Measurements from ENCODE around the gene HOXA2. TPM values are rescaled to one million over a fixed set of nuclear protein-coding genes. Genes with fewer than 3 reads are reported as not detected.
A peak's percentile ranks its signal among the peaks of the same experiment; 100 is the strongest.

HOXA2 gene
- total and polyA plus RNA-seq, 2 of the 13 experiments (the other 11 are each of a cell fraction or from before 2014, with no cell fraction given): 0.22 to 0.29 TPM

GRCh38 chr7:27124902-27125689 lies 22.6 kb upstream of the HOXA2 start:
- FAIRE-seq (no peak), DNase-seq (ENCODE audit: low spot score) (no peak), ATAC-seq (no peak)
- Histone ChIP-seq H3K27me3 (ENCODE audit: control insufficient read depth in 1 of 2, insufficient read depth in 2 of 2, low read length in 2 of 2) (no peaks in the 10 kb centered on the region; a peak in 1 of 5 replicates), H2AFZ (ENCODE audit: low read length) (no peak overlapping the region), H3K9ac (ENCODE audit: insufficient read depth, low read depth, low read length) (no peak overlapping the region), H3K4me3 (replicated peaks in 1 of 3; ENCODE audit: insufficient read depth in 1 of 3, low read depth in 2 of 3, low read length in 3 of 3) (no peak overlapping the region), H4K20me1 (ENCODE audit: insufficient read depth, low read length) (peaks cover 6% of the 10 kb centered on the region; the same call in 1 of the 2 replicates), H3K79me2 (ENCODE audit: insufficient read depth, low read length) (peaks cover 33% of the 10 kb centered on the region), H3K9me3 (ENCODE audit: low read length) (no peaks in the 10 kb centered on the region), H3K36me3 (replicated peaks in 1 of 2; ENCODE audit: control insufficient read depth in 1 of 2, insufficient read depth in 2 of 2, low read length in 2 of 2) (peaks cover 0 to 8% of the 10 kb centered on the region in 2 experiments; a peak in 1 of 5 replicates), H3K27ac (ENCODE audit: extremely low read length, insufficient read depth, low read length) (no peak overlapping the region), H3K4me1 (ENCODE audit: insufficient read depth, low read length) (peaks cover 79% of the 10 kb centered on the region), H3K4me2 (ENCODE audit: low read depth, low read length) (0 out of 2 replicates have a peak overlapping the region, but pooled peaks have one; percentile 1)
- in situ Hi-C loops (cut with HindIII; ENCODE audit: extremely low pct_ligation_motif_present, low pct_unique_long_range_greater_than_20kb) (no loop called here), intact Hi-C loops (cut with micrococcal nuclease; ENCODE audit: unreplicated experiment) (no loop called here)
- CTCF ChIA-PET (ENCODE audit: low intra/inter-chr PET ratio, low total read pairs): no interaction called here
- TF ChIP-seq SMAD1 (CRISPR knock-in tag; IDR thresholded peaks at IDR 0.05; ENCODE audit: borderline replicate concordance, low read depth) (no peak), POLR2A (IDR thresholded peaks at IDR 0.05; ENCODE audit: insufficient read depth in 1 of 2, low read depth in 2 of 2, low read length in 2 of 2) (peak in 1 of 2 experiments; percentile 11; a peak in 1 of 4 replicates), SALL1 (CRISPR knock-in tag; IDR thresholded peaks at IDR 0.05) (no peak), TBX3 (IDR thresholded peaks at IDR 0.05; ENCODE audit: borderline replicate concordance) (no peak)
- TF ChIP-seq, protein P1, sequence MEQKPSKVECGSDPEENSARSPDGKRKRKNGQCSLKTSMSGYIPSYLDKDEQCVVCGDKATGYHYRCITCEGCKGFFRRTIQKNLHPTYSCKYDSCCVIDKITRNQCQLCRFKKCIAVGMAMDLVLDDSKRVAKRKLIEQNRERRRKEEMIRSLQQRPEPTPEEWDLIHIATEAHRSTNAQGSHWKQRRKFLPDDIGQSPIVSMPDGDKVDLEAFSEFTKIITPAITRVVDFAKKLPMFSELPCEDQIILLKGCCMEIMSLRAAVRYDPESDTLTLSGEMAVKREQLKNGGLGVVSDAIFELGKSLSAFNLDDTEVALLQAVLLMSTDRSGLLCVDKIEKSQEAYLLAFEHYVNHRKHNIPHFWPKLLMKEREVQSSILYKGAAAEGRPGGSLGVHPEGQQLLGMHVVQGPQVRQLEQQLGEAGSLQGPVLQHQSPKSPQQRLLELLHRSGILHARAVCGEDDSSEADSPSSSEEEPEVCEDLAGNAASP (CRISPR knock-in tag; IDR thresholded peaks at IDR 0.05; ENCODE audit: borderline replicate concordance): no peak
- TF ChIP-seq, protein P2, sequence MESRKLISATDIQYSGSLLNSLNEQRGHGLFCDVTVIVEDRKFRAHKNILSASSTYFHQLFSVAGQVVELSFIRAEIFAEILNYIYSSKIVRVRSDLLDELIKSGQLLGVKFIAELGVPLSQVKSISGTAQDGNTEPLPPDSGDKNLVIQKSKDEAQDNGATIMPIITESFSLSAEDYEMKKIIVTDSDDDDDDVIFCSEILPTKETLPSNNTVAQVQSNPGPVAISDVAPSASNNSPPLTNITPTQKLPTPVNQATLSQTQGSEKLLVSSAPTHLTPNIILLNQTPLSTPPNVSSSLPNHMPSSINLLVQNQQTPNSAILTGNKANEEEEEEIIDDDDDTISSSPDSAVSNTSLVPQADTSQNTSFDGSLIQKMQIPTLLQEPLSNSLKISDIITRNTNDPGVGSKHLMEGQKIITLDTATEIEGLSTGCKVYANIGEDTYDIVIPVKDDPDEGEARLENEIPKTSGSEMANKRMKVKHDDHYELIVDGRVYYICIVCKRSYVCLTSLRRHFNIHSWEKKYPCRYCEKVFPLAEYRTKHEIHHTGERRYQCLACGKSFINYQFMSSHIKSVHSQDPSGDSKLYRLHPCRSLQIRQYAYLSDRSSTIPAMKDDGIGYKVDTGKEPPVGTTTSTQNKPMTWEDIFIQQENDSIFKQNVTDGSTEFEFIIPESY (CRISPR knock-in tag; IDR thresholded peaks at IDR 0.05): no peak
- TF ChIP-seq, protein P3, sequence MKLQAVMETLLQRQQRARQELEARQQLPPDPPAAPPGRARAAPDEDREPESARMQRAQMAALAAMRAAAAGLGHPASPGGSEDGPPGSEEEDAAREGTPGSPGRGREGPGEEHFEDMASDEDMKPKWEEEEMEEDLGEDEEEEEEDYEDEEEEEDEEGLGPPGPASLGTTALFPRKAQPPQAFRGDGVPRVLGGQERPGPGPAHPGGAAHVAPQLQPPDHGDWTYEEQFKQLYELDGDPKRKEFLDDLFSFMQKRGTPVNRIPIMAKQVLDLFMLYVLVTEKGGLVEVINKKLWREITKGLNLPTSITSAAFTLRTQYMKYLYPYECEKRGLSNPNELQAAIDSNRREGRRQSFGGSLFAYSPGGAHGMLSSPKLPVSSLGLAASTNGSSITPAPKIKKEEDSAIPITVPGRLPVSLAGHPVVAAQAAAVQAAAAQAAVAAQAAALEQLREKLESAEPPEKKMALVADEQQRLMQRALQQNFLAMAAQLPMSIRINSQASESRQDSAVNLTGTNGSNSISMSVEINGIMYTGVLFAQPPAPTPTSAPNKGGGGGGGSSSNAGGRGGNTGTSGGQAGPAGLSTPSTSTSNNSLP (IDR thresholded peaks at IDR 0.05; ENCODE audit: low read depth, low read length): no peak
- 88% methylated on average over 8 of the region's 8 CpGs for WGBS (ENCODE audit: low lambda C conversion rate)
- POLR2A ChIA-PET: interaction anchor here (0.9 kb wide), 1 partner anchor 261 kb away, joined by 3 read pairs; the partner anchor contains the start of gene SKAP2
- no TSS peak for BruUV-seq (replicated peaks)

Data from HepG2 (cell line).